Activated CD8-positive, alpha-beta T cell treated with anti-CD3 and anti-CD28 coated beads for 36 hours (primary cell): Measurements from ENCODE around the gene PSMC1. TPM values are rescaled to one million over a fixed set of nuclear protein-coding genes. Genes with fewer than 3 reads are reported as not detected.

ENCODE experiments used
- ATAC-seq: fragments of 200-7000 bp; cut with Tn5 transposase; one replicate; pipeline ENCODE4 v1.10.0; 2021; ENCODE audit warnings: mild to moderate bottlenecking, moderate library complexity
- CTCF ChIA-PET: fragments of 350-600 bp; sonication (Branson Sonifier 250); formaldehyde crosslinking; loops from one replicate; lab custom pipeline; 2021; ENCODE audit warnings: antibody characterized with exemption; lab: Charles Lee
- POLR2A ChIA-PET: fragments of 350-600 bp; sonication (Branson Sonifier 250); formaldehyde crosslinking; loops from one replicate; lab custom pipeline; 2021; ENCODE audit warnings: antibody characterized with exemption; lab: Charles Lee
- DNase-seq: peaks from one replicate; pipeline ENCODE4 v3.0.0-alpha.2; 2020
- H3K27ac Mint-ChIP-seq: one replicate; pipeline ENCODE4 v1.8.0; 2021; ENCODE audit warnings: mild to moderate bottlenecking, mixed read lengths
- H3K27me3 Mint-ChIP-seq: one replicate; pipeline ENCODE4 v1.8.0; 2021; ENCODE audit warnings: mixed read lengths
- H3K36me3 Mint-ChIP-seq: one replicate; pipeline ENCODE4 v1.8.0; 2021; ENCODE audit warnings: low read depth, mixed read lengths
- H3K4me1 Mint-ChIP-seq: one replicate; pipeline ENCODE4 v1.8.0; 2021; ENCODE audit warnings: low read depth, mixed read lengths
- H3K4me3 Mint-ChIP-seq: one replicate; pipeline ENCODE4 v1.8.0; 2021; ENCODE audit warnings: mild to moderate bottlenecking, moderate library complexity, mixed read lengths
- H3K9me3 Mint-ChIP-seq: one replicate; pipeline ENCODE4 v1.8.0; 2021; ENCODE audit warnings: mixed read lengths
- CTCF ChIP-seq: fragments of 200-600 bp; IDR thresholded peaks from one replicate; pipeline ENCODE4 v1.8.0; 2022; ENCODE audit warnings: antibody characterized with exemption, mild to moderate bottlenecking
- intact Hi-C: fragments of 100-400 bp; cut with micrococcal nuclease; formaldehyde crosslinking; loops from one replicate; pipeline ENCODE4 v1.10.0; 2022
- total RNA-seq, 2 experiments: library from RNA; stranded (reverse); gene quantifications; one replicate each; pipeline ENCODE4 v1.2.3, GENCODE V29; 2021

PSMC1 gene
- total RNA-seq, 2 experiments from 2014 or later = 101 to 105 TPM

- Mint-ChIP-seq H3K4me3 (no peak overlapping the region), H3K4me1 (peaks cover 19% of the 10 kb centered on the region), H3K27ac (no peak overlapping the region), H3K36me3 (peaks cover 20% of the 10 kb centered on the region), H3K27me3 (peaks cover 4% of the 10 kb centered on the region), H3K9me3 (no peaks in the 10 kb centered on the region)
- ATAC-seq (no peak), DNase-seq (no peak)
- POLR2A ChIA-PET = no interaction called here
- TF ChIP-seq CTCF = no peak
- intact Hi-C loops = no loop called here
- CTCF ChIA-PET = no interaction called here
Measured at GRCh38 chr14:90253826-90254225, 2.5 kb upstream of the PSMC1 start.

GRCh38 chr14:90255871-90256270, 482 bp upstream of the PSMC1 start:
- ATAC-seq = no peak
- ChIA-PET CTCF (interaction anchor here (1.5 to 1.9 kb wide), 2 partner anchors 21 to 317 kb away, joined by 4 to 10 read pairs; no protein-coding TSS in a partner anchor), POLR2A (interaction anchor here (0.6 to 3.8 kb wide), 5 partner anchors 11 to 144 kb away, joined by 3 to 18 read pairs (median 5); partner anchors contain the start of gene CALM1)

GRCh38 chr14:90263748-90264449, 7.5 kb downstream of the PSMC1 start:
- POLR2A ChIA-PET = no interaction called here

More at GRCh38 chr14:90255871-90256270, 482 bp upstream of the PSMC1 start:
- Mint-ChIP-seq H3K36me3 (peaks cover 31% of the 10 kb centered on the region), H3K4me3 (peak overlapping the region; percentile 85), H3K27ac (peak overlapping the region; percentile 97), H3K9me3 (no peaks in the 10 kb centered on the region), H3K27me3 (peaks cover 2% of the 10 kb centered on the region), H3K4me1 (peaks cover 23% of the 10 kb centered on the region)
- TF ChIP-seq CTCF = no peak
- no peak for DNase-seq
- intact Hi-C loops = no loop called here

GRCh38 chr14:90266441-90267154, 10.2 kb downstream of the PSMC1 start:
- no peak for ATAC-seq
- CTCF ChIA-PET = interaction anchor here (0.5 to 1.5 kb wide), 2 partner anchors 47 to 133 kb away, joined by 3 read pairs; no protein-coding TSS in a partner anchor
- POLR2A ChIA-PET = interaction anchor here (0.6 to 2.8 kb wide), 6 partner anchors 10 to 1736 kb away, joined by 3 to 18 read pairs (median 4); partner anchors contain the start of gene PSMC1

More at GRCh38 chr14:90263748-90264449, 7.5 kb downstream of the PSMC1 start:
- CTCF ChIA-PET = no interaction called here
- no peak for DNase-seq
- ATAC-seq = peak; percentile 24
- peaks cover 13% of the 10 kb centered on the region for H3K4me1 Mint-ChIP-seq
- intact Hi-C loops = no loop called here
- no peaks in the 10 kb centered on the region for H3K27me3 Mint-ChIP-seq
- H3K9me3 Mint-ChIP-seq = peaks cover 2% of the 10 kb centered on the region
- H3K27ac Mint-ChIP-seq = peak overlapping the region; percentile 69
- peaks cover 49% of the 10 kb centered on the region for H3K36me3 Mint-ChIP-seq
- TF ChIP-seq CTCF = no peak
- no peak overlapping the region for H3K4me3 Mint-ChIP-seq

More at GRCh38 chr14:90266441-90267154, 10.2 kb downstream of the PSMC1 start:
- peaks cover 7% of the 10 kb centered on the region for H3K4me1 Mint-ChIP-seq
- H3K9me3 Mint-ChIP-seq = no peaks in the 10 kb centered on the region
- no peaks in the 10 kb centered on the region for H3K27me3 Mint-ChIP-seq
- no peak for TF ChIP-seq CTCF
- no peak overlapping the region for H3K27ac Mint-ChIP-seq
- H3K36me3 Mint-ChIP-seq = peaks cover 45% of the 10 kb centered on the region
- no peak for DNase-seq
- intact Hi-C loops = no loop called here
- no peak overlapping the region for H3K4me3 Mint-ChIP-seq
